ACC112 (cell line): ENCODE results near the gene KLHL17.
A peak's percentile ranks its signal among the peaks of the same experiment; 100 is the strongest.

ENCODE experiments used
- H2AFZ ChIP-seq: fragments of 200-600 bp; sonication (generic); one replicate; pipeline ENCODE4 v1.6.0; 2017; ENCODE audit warnings: antibody characterized with exemption, low read length; ENCODE audit not compliant: unreplicated experiment
- H3K27ac ChIP-seq: fragments of 200-600 bp; sonication (generic); 2 replicates; pipeline ENCODE4 v1.5.1; 2014; ENCODE audit warnings: low read depth, mild to moderate bottlenecking, antibody characterized with exemption, low read length, moderate library complexity
- H3K27me3 ChIP-seq: fragments of 200-600 bp; sonication (generic); 2 replicates; pipeline ENCODE4 v1.6.1; 2014; ENCODE audit warnings: mild to moderate bottlenecking, antibody characterized with exemption, low read length, moderate library complexity, mixed read lengths; ENCODE audit not compliant: insufficient read depth
- H3K36me3 ChIP-seq: fragments of 200-600 bp; sonication (generic); 2 replicates; pipeline ENCODE4 v1.6.1; 2016; ENCODE audit warnings: mild to moderate bottlenecking, antibody characterized with exemption, low read length, moderate library complexity, mixed read lengths; ENCODE audit not compliant: insufficient read depth
- H3K4me1 ChIP-seq: fragments of 200-600 bp; sonication (generic); one replicate; pipeline ENCODE4 v1.6.1; 2016; ENCODE audit warnings: low read length, mixed read lengths; ENCODE audit not compliant: insufficient read depth, unreplicated experiment, control insufficient read depth
- H3K4me3 ChIP-seq: fragments of 200-600 bp; sonication (generic); 2 replicates; pipeline ENCODE4 v1.5.1; 2014; ENCODE audit warnings: mild to moderate bottlenecking, low read depth, low read length
- H3K79me2 ChIP-seq: fragments of 200-600 bp; sonication (generic); one replicate; pipeline ENCODE4 v1.6.0; 2016; ENCODE audit warnings: low read length; ENCODE audit not compliant: control insufficient read depth, unreplicated experiment, insufficient read depth

The KLHL17 gene

GRCh38 chr1:963746-964525, 3.6 kb downstream of the KLHL17 start:
- Histone ChIP-seq H3K79me2 (peaks cover 1% of the 10 kb centered on the region), H3K4me3 (no peak overlapping the region), H3K27me3 (peaks cover 5% of the 10 kb centered on the region; the same call in 1 of the 2 replicates), H2AFZ (no peak overlapping the region), H3K27ac (no peak overlapping the region), H3K4me1 (peaks cover 7% of the 10 kb centered on the region), H3K36me3 (no peaks in the 10 kb centered on the region)

GRCh38 chr1:964691-965525, 4.5 kb downstream of the KLHL17 start:
- no peaks in the 10 kb centered on the region for H3K79me2 ChIP-seq
- no peak overlapping the region; the same call in 1 of the 2 replicates for H3K4me3 ChIP-seq
- no peaks in the 10 kb centered on the region for H3K27me3 ChIP-seq
- no peaks in the 10 kb centered on the region for H3K36me3 ChIP-seq
- H3K27ac ChIP-seq = no peak overlapping the region
- no peak overlapping the region for H2AFZ ChIP-seq
- H3K4me1 ChIP-seq = peaks cover 7% of the 10 kb centered on the region

- H3K27ac ChIP-seq = peak overlapping the region; percentile 68; the same call in 1 of the 2 replicates
These were observed 5.2 kb downstream of the KLHL17 start for GRCh38 chr1:965526-966134.

DNA sequence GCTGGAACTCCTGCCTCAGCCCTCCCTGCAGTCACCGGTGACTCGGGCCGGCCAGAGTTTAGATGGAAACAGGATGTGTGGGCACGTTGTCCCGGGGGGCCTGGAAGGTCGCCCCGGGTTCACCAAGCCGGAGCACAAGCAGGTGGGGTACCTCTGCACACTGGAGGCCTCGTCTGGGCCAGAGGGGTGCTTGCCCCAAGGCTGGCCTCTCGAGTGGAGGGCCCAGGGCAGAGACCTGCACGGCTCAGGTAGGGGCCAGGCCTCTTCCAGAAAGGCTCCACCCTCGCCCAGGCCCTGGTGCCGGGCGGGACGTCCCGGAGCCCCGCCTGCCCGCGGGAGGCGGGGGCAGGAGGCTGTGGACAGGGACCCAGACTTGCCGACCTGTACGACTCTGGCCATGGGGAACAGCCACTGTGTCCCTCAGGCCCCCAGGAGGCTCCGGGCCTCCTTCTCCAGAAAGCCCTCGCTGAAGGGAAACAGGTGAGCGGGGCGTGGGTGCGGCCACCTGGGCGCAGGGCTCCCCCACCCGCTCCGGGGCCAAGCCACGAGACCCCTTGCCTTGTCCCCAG, 5.8 kb downstream of the KLHL17 start, which contains the start of gene PLEKHN1:
Gene PLEKHN1, plus strand, starts transcription at position 348 of the 569 bp plus-strand sequence. Its CDS starts 50 bp downstream, at position 398.
- H3K4me3 ChIP-seq = peak within 1 kb of the TSS; percentile 89
- H3K36me3 ChIP-seq = no peaks in the 10 kb centered on the region
- no peaks in the 10 kb centered on the region for H3K79me2 ChIP-seq
- H3K27me3 ChIP-seq = no peaks in the 10 kb centered on the region
- peak within 1 kb of the TSS; percentile 75 for H2AFZ ChIP-seq
- peaks cover 7% of the 10 kb centered on the region for H3K4me1 ChIP-seq
- H3K27ac ChIP-seq = peak within 1 kb of the TSS; percentile 68

More at GRCh38 chr1:965526-966134, 5.2 kb downstream of the KLHL17 start:
- no peaks in the 10 kb centered on the region for H3K36me3 ChIP-seq
- no peaks in the 10 kb centered on the region for H3K27me3 ChIP-seq
- peak overlapping the region; percentile 89 for H3K4me3 ChIP-seq
- H3K79me2 ChIP-seq = no peaks in the 10 kb centered on the region
- peaks cover 7% of the 10 kb centered on the region for H3K4me1 ChIP-seq
- no peak overlapping the region for H2AFZ ChIP-seq

GRCh38 chr1:966704-967300, 6.4 kb downstream of the KLHL17 start:
- Histone ChIP-seq H2AFZ (peak overlapping the region; percentile 75), H3K4me3 (peak overlapping the region; percentile 89), H3K36me3 (no peaks in the 10 kb centered on the region), H3K27ac (peak overlapping the region; percentile 68), H3K27me3 (no peaks in the 10 kb centered on the region), H3K79me2 (no peaks in the 10 kb centered on the region), H3K4me1 (peaks cover 7% of the 10 kb centered on the region)

- Histone ChIP-seq H3K27ac (no peak overlapping the region), H3K36me3 (no peaks in the 10 kb centered on the region), H3K4me1 (peaks cover 7% of the 10 kb centered on the region), H3K27me3 (no peaks in the 10 kb centered on the region), H3K79me2 (no peaks in the 10 kb centered on the region), H2AFZ (no peak overlapping the region), H3K4me3 (peak overlapping the region; percentile 89)
These were observed 7.3 kb downstream of the KLHL17 start for GRCh38 chr1:967466-968343.

- Histone ChIP-seq H3K27me3 (no peaks in the 10 kb centered on the region), H2AFZ (no peak overlapping the region), H3K36me3 (no peaks in the 10 kb centered on the region), H3K27ac (no peak overlapping the region), H3K4me1 (peaks cover 7% of the 10 kb centered on the region), H3K79me2 (no peaks in the 10 kb centered on the region), H3K4me3 (no peak overlapping the region)
These were observed 9.0 kb downstream of the KLHL17 start for GRCh38 chr1:969260-969855.

DNA sequence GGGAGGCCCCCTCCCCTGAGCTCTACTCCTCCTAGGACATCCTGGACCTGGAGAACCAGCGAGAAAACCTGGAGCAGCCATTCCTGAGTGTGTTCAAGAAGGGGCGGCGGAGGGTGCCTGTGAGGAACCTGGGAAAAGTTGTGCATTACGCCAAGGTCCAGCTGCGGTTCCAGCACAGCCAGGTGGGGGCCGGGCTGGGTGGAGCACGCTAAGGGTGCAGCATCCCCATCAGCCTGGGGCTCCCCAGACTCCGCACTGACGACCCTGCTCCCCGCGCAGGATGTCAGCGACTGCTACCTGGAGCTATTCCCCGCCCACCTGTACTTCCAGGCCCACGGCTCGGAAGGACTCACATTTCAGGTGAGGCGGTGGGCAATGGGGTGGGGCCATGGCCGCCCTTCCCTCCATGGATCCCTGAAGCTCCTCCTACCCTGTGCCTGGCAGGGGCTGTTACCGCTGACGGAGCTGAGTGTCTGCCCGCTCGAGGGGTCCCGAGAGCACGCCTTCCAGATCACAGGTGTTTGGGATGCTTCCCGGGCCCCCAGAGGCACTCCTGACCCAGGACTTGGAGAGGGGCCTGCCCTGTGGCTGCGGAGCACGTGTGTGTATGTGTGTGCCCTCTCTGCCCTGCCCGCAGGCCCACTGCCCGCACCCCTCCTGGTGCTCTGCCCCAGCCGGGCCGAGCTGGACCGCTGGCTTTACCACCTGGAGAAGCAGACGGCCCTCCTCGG, 10.0 kb downstream of the KLHL17 start:
- H3K27me3 ChIP-seq = no peaks in the 10 kb centered on the region
- H3K4me3 ChIP-seq = no peak overlapping the region
- H3K4me1 ChIP-seq = peaks cover 7% of the 10 kb centered on the region
- no peaks in the 10 kb centered on the region for H3K79me2 ChIP-seq
- H3K36me3 ChIP-seq = no peaks in the 10 kb centered on the region
- H2AFZ ChIP-seq = no peak overlapping the region
- H3K27ac ChIP-seq = no peak overlapping the region
